ENCODE data around the gene DOCK4. TPM values are rescaled to one million over a fixed set of nuclear protein-coding genes. Genes with fewer than 3 reads are reported as not detected.

Gene DOCK4
- total RNA-seq, 1 donor = 31.8 TPM

- Histone ChIP-seq H4K20me1 (ENCODE audit: insufficient read depth, low read length) (no peaks in the 10 kb centered on the region), H3K36me3 (ENCODE audit: insufficient read depth, low read length) (no peaks in the 10 kb centered on the region), H3K9me3 (ENCODE audit: low read depth, low read length) (no peaks in the 10 kb centered on the region), H3K27me3 (ENCODE audit: insufficient read depth, low read length) (no peaks in the 10 kb centered on the region), H3K27ac (ENCODE audit: low read depth, low read length) (no peak overlapping the region), H3K4me1 (ENCODE audit: insufficient read depth, low read length) (no peaks in the 10 kb centered on the region), H3K79me2 (ENCODE audit: insufficient read depth, low read length) (no peaks in the 10 kb centered on the region), H2AFZ (ENCODE audit: low read length) (no peak overlapping the region), H3K4me3 (ENCODE audit: insufficient read depth, low read length) (no peak overlapping the region), H3K4me2 (ENCODE audit: insufficient read depth, low read length) (no peak overlapping the region)
- DNase-seq (ENCODE audit: insufficient read length, low spot score, missing footprints) = no peak
- TF ChIP-seq CTCF (IDR thresholded peaks at IDR 0.05; ENCODE audit: extremely low read depth, low read depth, low read length) = no peak
These were observed 422.3 kb downstream of the DOCK4 start for GRCh38 chr7:111783854-111784253.

- peaks cover 4% of the 10 kb centered on the region for H3K36me3 ChIP-seq (ENCODE audit: insufficient read depth, low read length)
- no peak for DNase-seq (ENCODE audit: insufficient read length, low spot score, missing footprints)
- no peaks in the 10 kb centered on the region for H4K20me1 ChIP-seq (ENCODE audit: insufficient read depth, low read length)
- no peaks in the 10 kb centered on the region for H3K79me2 ChIP-seq (ENCODE audit: insufficient read depth, low read length)
- no peaks in the 10 kb centered on the region for H3K27me3 ChIP-seq (ENCODE audit: insufficient read depth, low read length)
- no peak for TF ChIP-seq CTCF (IDR thresholded peaks at IDR 0.05; ENCODE audit: extremely low read depth, low read depth, low read length)
- H3K4me2 ChIP-seq (ENCODE audit: insufficient read depth, low read length) = no peak overlapping the region
- no peak overlapping the region for H3K27ac ChIP-seq (ENCODE audit: low read depth, low read length)
- H3K4me1 ChIP-seq (ENCODE audit: insufficient read depth, low read length) = no peaks in the 10 kb centered on the region
- no peaks in the 10 kb centered on the region for H3K9me3 ChIP-seq (ENCODE audit: low read depth, low read length)
- no peak overlapping the region for H2AFZ ChIP-seq (ENCODE audit: low read length)
- H3K4me3 ChIP-seq (ENCODE audit: insufficient read depth, low read length) = no peak overlapping the region
These were observed 425.7 kb downstream of the DOCK4 start for GRCh38 chr7:111780527-111780926.

GRCh38 chr7:111775206-111775605 lies 431.0 kb downstream of the DOCK4 start:
- Histone ChIP-seq H3K4me3 (ENCODE audit: insufficient read depth, low read length) (no peak overlapping the region), H3K27ac (ENCODE audit: low read depth, low read length) (no peak overlapping the region), H2AFZ (ENCODE audit: low read length) (no peak overlapping the region), H3K4me2 (ENCODE audit: insufficient read depth, low read length) (no peak overlapping the region), H3K9me3 (ENCODE audit: low read depth, low read length) (no peaks in the 10 kb centered on the region), H3K36me3 (ENCODE audit: insufficient read depth, low read length) (peaks cover 4% of the 10 kb centered on the region), H4K20me1 (ENCODE audit: insufficient read depth, low read length) (no peaks in the 10 kb centered on the region), H3K27me3 (ENCODE audit: insufficient read depth, low read length) (no peaks in the 10 kb centered on the region), H3K79me2 (ENCODE audit: insufficient read depth, low read length) (no peaks in the 10 kb centered on the region), H3K4me1 (ENCODE audit: insufficient read depth, low read length) (no peaks in the 10 kb centered on the region)
- no peak for DNase-seq (ENCODE audit: insufficient read length, low spot score, missing footprints)
- no peak for TF ChIP-seq CTCF (IDR thresholded peaks at IDR 0.05; ENCODE audit: extremely low read depth, low read depth, low read length)

- Histone ChIP-seq H3K4me1 (ENCODE audit: insufficient read depth, low read length) (no peaks in the 10 kb centered on the region), H3K27ac (ENCODE audit: low read depth, low read length) (no peak overlapping the region), H3K4me3 (ENCODE audit: insufficient read depth, low read length) (no peak overlapping the region), H3K4me2 (ENCODE audit: insufficient read depth, low read length) (no peak overlapping the region), H4K20me1 (ENCODE audit: insufficient read depth, low read length) (no peaks in the 10 kb centered on the region), H3K36me3 (ENCODE audit: insufficient read depth, low read length) (peaks cover 4% of the 10 kb centered on the region), H2AFZ (ENCODE audit: low read length) (no peak overlapping the region), H3K27me3 (ENCODE audit: insufficient read depth, low read length) (no peaks in the 10 kb centered on the region), H3K79me2 (ENCODE audit: insufficient read depth, low read length) (no peaks in the 10 kb centered on the region), H3K9me3 (ENCODE audit: low read depth, low read length) (no peaks in the 10 kb centered on the region)
- DNase-seq (ENCODE audit: insufficient read length, low spot score, missing footprints) = no peak
- TF ChIP-seq CTCF (IDR thresholded peaks at IDR 0.05; ENCODE audit: extremely low read depth, low read depth, low read length) = no peak
These were observed 433.5 kb downstream of the DOCK4 start for GRCh38 chr7:111772716-111773115.
